Suprapubic skin (tissue), 4 donors: ENCODE measurements around the gene ATP9B. TPM values are rescaled to one million over a fixed set of nuclear protein-coding genes. Genes with fewer than 3 reads are reported as not detected.

Experiments used
- DNase-seq, 2 donors: peaks; one replicate each; pipeline ENCODE4 v3.0.0-alpha.2; 2019; ENCODE audit warnings: low spot score in 2 of 2
- H3K27ac ChIP-seq: fragments of 200-600 bp; sonication (generic); one replicate; pipeline ENCODE4 v1.5.1; 2019
- H3K27me3 ChIP-seq: fragments of 200-600 bp; sonication (generic); one replicate; pipeline ENCODE4 v1.5.1; 2019
- H3K36me3 ChIP-seq: fragments of 200-600 bp; sonication (generic); one replicate; pipeline ENCODE4 v1.5.1; 2019
- H3K4me1 ChIP-seq: fragments of 200-600 bp; sonication (generic); one replicate; pipeline ENCODE4 v1.5.1; 2019
- H3K4me3 ChIP-seq: fragments of 200-600 bp; sonication (generic); one replicate; pipeline ENCODE4 v1.5.1; 2019; ENCODE audit warnings: mild to moderate bottlenecking
- H3K9me3 ChIP-seq: fragments of 200-600 bp; sonication (generic); one replicate; pipeline ENCODE4 v1.5.1; 2019
- CTCF ChIP-seq, 2 donors: fragments of 200-600 bp in 1 of 2; fragments of 450-650 bp in 1 of 2; sonication (generic) in 1 of 2; IDR thresholded peaks; one replicate each; pipeline ENCODE4 v1.5.1; 2016 to 2019; ENCODE audit warnings: antibody characterized with exemption in 2 of 2, mild to moderate bottlenecking in 1 of 2, moderate library complexity in 1 of 2
- EP300 ChIP-seq: sonication (generic); formaldehyde crosslinking; IDR thresholded peaks from one replicate; pipeline ENCODE4 v1.6.1; 2017; ENCODE audit warnings: antibody characterized with exemption
- POLR2A ChIP-seq, 2 donors: fragments of 450-650 bp; IDR thresholded peaks; one replicate each; pipeline ENCODE4 v1.6.1; 2017; ENCODE audit warnings: antibody characterized with exemption in 2 of 2, mild to moderate bottlenecking in 2 of 2, moderate library complexity in 2 of 2
- POLR2AphosphoS5 ChIP-seq, 3 donors: sonication (generic); formaldehyde crosslinking; IDR thresholded peaks; one replicate each; pipeline ENCODE4 v1.6.1; 2017; ENCODE audit warnings: antibody characterized with exemption in 3 of 3
- WGBS: methylation state at CpG from one replicate; pipeline ENCODE4 v1.1.5; 2018; 5-methylcytosine and 5-hydroxymethylcytosine counted together
- total RNA-seq, 4 donors: library from RNA; depleted of rRNA; stranded (reverse); fragments of >200 nt; gene quantifications; one replicate each; pipeline ENCODE4 v1.1.0, GENCODE V29; 2016

Gene ATP9B
- total RNA-seq, 4 donors from 2014 or later = 30.2 to 109 (median 37.4) TPM

DNA sequence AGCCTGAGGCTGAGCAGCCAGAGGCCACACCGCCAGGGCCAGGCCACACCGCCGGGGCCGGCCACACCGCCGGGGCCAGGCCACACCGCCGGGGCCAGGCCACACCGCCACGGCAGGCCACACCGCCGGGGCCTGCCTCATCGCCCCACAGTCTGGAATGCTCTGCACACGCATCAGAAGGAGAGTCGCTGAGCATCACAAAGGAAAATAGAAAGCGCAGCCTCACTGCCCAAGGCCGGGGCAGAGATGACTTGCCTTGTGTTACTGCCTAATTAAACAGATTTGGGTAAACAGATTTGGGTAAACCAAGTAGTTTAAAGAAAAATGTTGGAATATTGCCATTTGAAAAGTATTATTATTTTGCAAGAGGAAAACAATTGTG is 316.1 kb downstream of the ATP9B start:
- no peak for DNase-seq
- Histone ChIP-seq H3K27ac (no peak overlapping the region), H3K27me3 (peaks cover 44% of the 10 kb centered on the region)

GRCh38 chr18:79385708-79386341 is 316.6 kb downstream of the ATP9B start:
- 61% methylated on average over 16 of the region's 21 CpGs for WGBS
- Histone ChIP-seq H3K4me1 (peaks cover 6% of the 10 kb centered on the region), H3K4me3 (no peak overlapping the region), H3K27me3 (peaks cover 44% of the 10 kb centered on the region), H3K36me3 (no peaks in the 10 kb centered on the region), H3K9me3 (no peaks in the 10 kb centered on the region), H3K27ac (no peak overlapping the region)
- DNase-seq = peak in 1 of 2 donors; percentile 57
- no peak for TF ChIP-seq CTCF (IDR thresholded peaks at IDR 0.05)
- TF ChIP-seq POLR2AphosphoS5 (IDR thresholded peaks at IDR 0.05) = no peak
- no peak for TF ChIP-seq EP300
- no peak for TF ChIP-seq POLR2A (IDR thresholded peaks at IDR 0.05)

More for the DNA sequence above, 316.1 kb downstream of the ATP9B start:
- no peak overlapping the region for H3K4me3 ChIP-seq
- TF ChIP-seq POLR2A (IDR thresholded peaks at IDR 0.05) (no peak), CTCF (IDR thresholded peaks at IDR 0.05) (no peak), EP300 (no peak), POLR2AphosphoS5 (IDR thresholded peaks at IDR 0.05) (no peak)
- H3K9me3 ChIP-seq = no peaks in the 10 kb centered on the region
- H3K4me1 ChIP-seq = peaks cover 6% of the 10 kb centered on the region
- WGBS = 64% methylated on average over 16 of the region's 17 CpGs
- H3K36me3 ChIP-seq = no peaks in the 10 kb centered on the region

GRCh38 chr18:79386547-79386946 is 317.4 kb downstream of the ATP9B start:
- Histone ChIP-seq H3K9me3 (no peaks in the 10 kb centered on the region), H3K36me3 (no peaks in the 10 kb centered on the region), H3K4me1 (peaks cover 2% of the 10 kb centered on the region), H3K27ac (no peak overlapping the region), H3K4me3 (no peak overlapping the region), H3K27me3 (peaks cover 44% of the 10 kb centered on the region)
- 98% methylated on average over 5 of the region's 14 CpGs for WGBS
- peak in 1 of 2 donors; percentile 57 for DNase-seq
- TF ChIP-seq POLR2AphosphoS5 (IDR thresholded peaks at IDR 0.05) (no peak), CTCF (IDR thresholded peaks at IDR 0.05) (no peak), EP300 (no peak), POLR2A (IDR thresholded peaks at IDR 0.05) (no peak)

- Histone ChIP-seq H3K4me3 (no peak overlapping the region), H3K27ac (no peak overlapping the region), H3K36me3 (no peaks in the 10 kb centered on the region), H3K9me3 (no peaks in the 10 kb centered on the region), H3K4me1 (peaks cover 2% of the 10 kb centered on the region), H3K27me3 (peaks cover 44% of the 10 kb centered on the region)
- no peak for TF ChIP-seq POLR2A (IDR thresholded peaks at IDR 0.05)
- no peak for TF ChIP-seq CTCF (IDR thresholded peaks at IDR 0.05)
- DNase-seq = peak in 1 of 2 donors; percentile 43
- WGBS = 76% methylated on average over 6 of the region's 6 CpGs
These were observed 318.0 kb downstream of the ATP9B start for GRCh38 chr18:79387214-79387613.

- no peaks in the 10 kb centered on the region for H3K36me3 ChIP-seq
- H3K27ac ChIP-seq = no peak overlapping the region
- no peaks in the 10 kb centered on the region for H3K9me3 ChIP-seq
- WGBS = 88% methylated on average over 11 of the region's 11 CpGs
- no peak overlapping the region for H3K4me3 ChIP-seq
- TF ChIP-seq CTCF (IDR thresholded peaks at IDR 0.05) = no peak
- DNase-seq = peak in 1 of 2 donors; percentile 29
- peaks cover 2% of the 10 kb centered on the region for H3K4me1 ChIP-seq
- peaks cover 44% of the 10 kb centered on the region for H3K27me3 ChIP-seq
These were observed 318.4 kb downstream of the ATP9B start for GRCh38 chr18:79387615-79388014.
